Measurements from ENCODE around the gene BMX. TPM values are rescaled to one million over a fixed set of nuclear protein-coding genes. Genes with fewer than 3 reads are reported as not detected.

Gene BMX
- total and polyA plus RNA-seq, 4 donors: 3.7 to 10.1 (median 4.6) TPM

GRCh38 chrX:15497865-15498264, 2.7 kb upstream of the BMX start:
- intact Hi-C loops (cut with DNase I): loop anchor here in 1 of 2 donors (5.0 kb wide), 1 partner anchor 69 kb away; no protein-coding TSS in a partner anchor
- no peak for ATAC-seq (ENCODE audit: low FRiP score)
- Histone ChIP-seq H3K36me3 (ENCODE audit: control insufficient read depth in 1 of 2, insufficient read depth in 2 of 2, low read length in 1 of 2) (no peaks in the 10 kb centered on the region), H3K4me3 (ENCODE audit: low read length in 2 of 2) (no peak overlapping the region), H3K27ac (ENCODE audit: low read depth in 1 of 2, low read length in 2 of 2) (no peak overlapping the region), H3K9me3 (ENCODE audit: control insufficient read depth, low read length) (no peaks in the 10 kb centered on the region), H3K27me3 (ENCODE audit: control insufficient read depth in 1 of 2, insufficient read depth in 2 of 2, low read length in 1 of 2) (no peaks in the 10 kb centered on the region), H3K4me1 (ENCODE audit: control insufficient read depth in 1 of 2, insufficient read depth in 2 of 2, low read length in 2 of 2) (no peaks in the 10 kb centered on the region)
- WGBS, 2 donors: 12 to 25% methylated on average over 4 of the region's 4 CpGs
- DNase-seq: no peak

- ATAC-seq (ENCODE audit: low FRiP score) (no peak), DNase-seq (no peak)
- intact Hi-C loops (cut with DNase I): loop anchor here in 1 of 2 donors (5.0 kb wide), 1 partner anchor 69 kb away; no protein-coding TSS in a partner anchor
- H3K36me3 ChIP-seq (ENCODE audit: control insufficient read depth in 1 of 2, insufficient read depth in 2 of 2, low read length in 1 of 2): no peaks in the 10 kb centered on the region
- no peaks in the 10 kb centered on the region for H3K9me3 ChIP-seq (ENCODE audit: control insufficient read depth, low read length)
- 60 to 67% methylated on average over 2 of the region's 2 CpGs for WGBS, 2 donors
- H3K4me1 ChIP-seq (ENCODE audit: control insufficient read depth in 1 of 2, insufficient read depth in 2 of 2, low read length in 2 of 2): no peaks in the 10 kb centered on the region
- H3K27ac ChIP-seq (ENCODE audit: low read depth in 1 of 2, low read length in 2 of 2): no peak overlapping the region
- H3K27me3 ChIP-seq (ENCODE audit: control insufficient read depth in 1 of 2, insufficient read depth in 2 of 2, low read length in 1 of 2): no peaks in the 10 kb centered on the region
- H3K4me3 ChIP-seq (ENCODE audit: low read length in 2 of 2): no peak overlapping the region
Measured at GRCh38 chrX:15498741-15499140, 1.9 kb upstream of the BMX start.

- intact Hi-C loops (cut with DNase I): loop anchor here in 1 of 2 donors (5.0 kb wide), 1 partner anchor 67 kb away; no protein-coding TSS in a partner anchor
- Histone ChIP-seq H3K27me3 (ENCODE audit: control insufficient read depth in 1 of 2, insufficient read depth in 2 of 2, low read length in 1 of 2) (no peaks in the 10 kb centered on the region), H3K9me3 (ENCODE audit: control insufficient read depth, low read length) (no peaks in the 10 kb centered on the region), H3K27ac (ENCODE audit: low read depth in 1 of 2, low read length in 2 of 2) (no peak overlapping the region), H3K36me3 (ENCODE audit: control insufficient read depth in 1 of 2, insufficient read depth in 2 of 2, low read length in 1 of 2) (no peaks in the 10 kb centered on the region), H3K4me1 (ENCODE audit: control insufficient read depth in 1 of 2, insufficient read depth in 2 of 2, low read length in 2 of 2) (no peaks in the 10 kb centered on the region), H3K4me3 (ENCODE audit: low read length in 2 of 2) (no peak overlapping the region)
- DNase-seq (no peak), ATAC-seq (ENCODE audit: low FRiP score) (no peak)
- WGBS, 2 donors: 78 to 84% methylated on average over 3 of the region's 3 CpGs
Measured at GRCh38 chrX:15499976-15500375, 631 bp upstream of the BMX start.

- DNase-seq (no peak), ATAC-seq (ENCODE audit: low FRiP score) (no peak)
- H3K4me3 ChIP-seq (ENCODE audit: low read length in 2 of 2): no peak overlapping the region
- 88 to 98% methylated on average over 9 of the region's 9 CpGs for WGBS, 2 donors
- intact Hi-C loops (cut with DNase I): no loop called here
- no peaks in the 10 kb centered on the region for H3K27me3 ChIP-seq (ENCODE audit: control insufficient read depth in 1 of 2, insufficient read depth in 2 of 2, low read length in 1 of 2)
- H3K36me3 ChIP-seq (ENCODE audit: control insufficient read depth in 1 of 2, insufficient read depth in 2 of 2, low read length in 1 of 2): no peaks in the 10 kb centered on the region
- H3K9me3 ChIP-seq (ENCODE audit: control insufficient read depth, low read length): no peaks in the 10 kb centered on the region
- H3K4me1 ChIP-seq (ENCODE audit: control insufficient read depth in 1 of 2, insufficient read depth in 2 of 2, low read length in 2 of 2): no peaks in the 10 kb centered on the region
- H3K27ac ChIP-seq (ENCODE audit: low read depth in 1 of 2, low read length in 2 of 2): no peak overlapping the region
Measured at GRCh38 chrX:15501506-15501905, 899 bp downstream of the BMX start.

- no peaks in the 10 kb centered on the region for H3K4me1 ChIP-seq (ENCODE audit: control insufficient read depth in 1 of 2, insufficient read depth in 2 of 2, low read length in 2 of 2)
- no peak overlapping the region for H3K27ac ChIP-seq (ENCODE audit: low read depth in 1 of 2, low read length in 2 of 2)
- DNase-seq (no peak), ATAC-seq (ENCODE audit: low FRiP score) (no peak)
- no peaks in the 10 kb centered on the region for H3K27me3 ChIP-seq (ENCODE audit: control insufficient read depth in 1 of 2, insufficient read depth in 2 of 2, low read length in 1 of 2)
- WGBS, 2 donors: 76 to 94% methylated on average over 1 of the region's 1 CpG
- H3K36me3 ChIP-seq (ENCODE audit: control insufficient read depth in 1 of 2, insufficient read depth in 2 of 2, low read length in 1 of 2): no peaks in the 10 kb centered on the region
- H3K4me3 ChIP-seq (ENCODE audit: low read length in 2 of 2): no peak overlapping the region
- intact Hi-C loops (cut with DNase I): no loop called here
- no peaks in the 10 kb centered on the region for H3K9me3 ChIP-seq (ENCODE audit: control insufficient read depth, low read length)
Measured at GRCh38 chrX:15504661-15505060, 4.1 kb downstream of the BMX start.

GRCh38 chrX:15505101-15505500, 4.5 kb downstream of the BMX start:
- no peak for ATAC-seq (ENCODE audit: low FRiP score)

GRCh38 chrX:15507005-15507404, 6.4 kb downstream of the BMX start:
- no peaks in the 10 kb centered on the region for H3K9me3 ChIP-seq (ENCODE audit: control insufficient read depth, low read length)

More at GRCh38 chrX:15505101-15505500, 4.5 kb downstream of the BMX start:
- Histone ChIP-seq H3K4me1 (ENCODE audit: control insufficient read depth in 1 of 2, insufficient read depth in 2 of 2, low read length in 2 of 2) (no peaks in the 10 kb centered on the region), H3K9me3 (ENCODE audit: control insufficient read depth, low read length) (no peaks in the 10 kb centered on the region), H3K27me3 (ENCODE audit: control insufficient read depth in 1 of 2, insufficient read depth in 2 of 2, low read length in 1 of 2) (no peaks in the 10 kb centered on the region), H3K27ac (ENCODE audit: low read depth in 1 of 2, low read length in 2 of 2) (no peak overlapping the region), H3K4me3 (ENCODE audit: low read length in 2 of 2) (no peak overlapping the region), H3K36me3 (ENCODE audit: control insufficient read depth in 1 of 2, insufficient read depth in 2 of 2, low read length in 1 of 2) (no peaks in the 10 kb centered on the region)
- intact Hi-C loops (cut with DNase I): no loop called here
- DNase-seq: no peak
- 57 to 89% methylated on average over 3 of the region's 3 CpGs for WGBS, 2 donors

GRCh38 chrX:15509845-15510244, 9.2 kb downstream of the BMX start:
- DNase-seq (no peak), ATAC-seq (ENCODE audit: low FRiP score) (no peak)
- Histone ChIP-seq H3K36me3 (ENCODE audit: control insufficient read depth in 1 of 2, insufficient read depth in 2 of 2, low read length in 1 of 2) (no peaks in the 10 kb centered on the region), H3K27ac (ENCODE audit: low read depth in 1 of 2, low read length in 2 of 2) (no peak overlapping the region), H3K27me3 (ENCODE audit: control insufficient read depth in 1 of 2, insufficient read depth in 2 of 2, low read length in 1 of 2) (no peaks in the 10 kb centered on the region), H3K4me1 (ENCODE audit: control insufficient read depth in 1 of 2, insufficient read depth in 2 of 2, low read length in 2 of 2) (no peaks in the 10 kb centered on the region), H3K4me3 (ENCODE audit: low read length in 2 of 2) (no peak overlapping the region), H3K9me3 (ENCODE audit: control insufficient read depth, low read length) (no peaks in the 10 kb centered on the region)
- intact Hi-C loops (cut with DNase I): no loop called here

More at GRCh38 chrX:15507005-15507404, 6.4 kb downstream of the BMX start:
- intact Hi-C loops (cut with DNase I): no loop called here
- DNase-seq (no peak), ATAC-seq (ENCODE audit: low FRiP score) (no peak)
- Histone ChIP-seq H3K4me3 (ENCODE audit: low read length in 2 of 2) (no peak overlapping the region), H3K4me1 (ENCODE audit: control insufficient read depth in 1 of 2, insufficient read depth in 2 of 2, low read length in 2 of 2) (no peaks in the 10 kb centered on the region), H3K27ac (ENCODE audit: low read depth in 1 of 2, low read length in 2 of 2) (no peak overlapping the region), H3K27me3 (ENCODE audit: control insufficient read depth in 1 of 2, insufficient read depth in 2 of 2, low read length in 1 of 2) (no peaks in the 10 kb centered on the region), H3K36me3 (ENCODE audit: control insufficient read depth in 1 of 2, insufficient read depth in 2 of 2, low read length in 1 of 2) (no peaks in the 10 kb centered on the region)
- 67 to 98% methylated on average over 5 of the region's 5 CpGs for WGBS, 2 donors

- Histone ChIP-seq H3K9me3 (ENCODE audit: control insufficient read depth, low read length) (no peaks in the 10 kb centered on the region), H3K4me3 (ENCODE audit: low read length in 2 of 2) (no peak overlapping the region), H3K27me3 (ENCODE audit: control insufficient read depth in 1 of 2, insufficient read depth in 2 of 2, low read length in 1 of 2) (no peaks in the 10 kb centered on the region), H3K4me1 (ENCODE audit: control insufficient read depth in 1 of 2, insufficient read depth in 2 of 2, low read length in 2 of 2) (no peaks in the 10 kb centered on the region), H3K27ac (ENCODE audit: low read depth in 1 of 2, low read length in 2 of 2) (no peak overlapping the region), H3K36me3 (ENCODE audit: control insufficient read depth in 1 of 2, insufficient read depth in 2 of 2, low read length in 1 of 2) (no peaks in the 10 kb centered on the region)
- WGBS, 2 donors: 34 to 55% methylated on average over 1 of the region's 1 CpG
- intact Hi-C loops (cut with DNase I): no loop called here
- DNase-seq: no peak
- ATAC-seq (ENCODE audit: low FRiP score): no peak
Measured at GRCh38 chrX:15511563-15511962, 11.0 kb downstream of the BMX start.
